Hypothalamus (tissue), 51 donors: ENCODE data around the gene KRTAP17-1.
"Not testable (repeated sequence)": the region's sequence is repeated elsewhere in the genome, so short reads cannot be mapped to it uniquely, and the experiment has no call there.

ENCODE experiments used
- DNase-seq, 51 donors: peaks; one replicate each; lab custom pipeline; 2025; lab: John Stamatoyannopoulos, UW

KRTAP17-1 gene

GRCh38 chr17:41308251-41308917 is 7.1 kb downstream of the KRTAP17-1 start:
- peak in 11 of 51 donors; percentile 6 to 74 (median 20) for DNase-seq

- no peak for DNase-seq
These were observed 7.9 kb downstream of the KRTAP17-1 start for GRCh38 chr17:41307647-41308046.

- no peak for DNase-seq
These were observed 11.4 kb downstream of the KRTAP17-1 start for GRCh38 chr17:41304091-41304490.

GRCh38 chr17:41302981-41303380 is 12.5 kb downstream of the KRTAP17-1 start:
- DNase-seq, result no peak

- no peak for DNase-seq
These were observed 13.3 kb downstream of the KRTAP17-1 start, which contains the start of gene KRTAP29-1 for GRCh38 chr17:41301916-41302901. TSS of gene KRTAP29-1 (minus strand) at chr17:41302851. CDS start at chr17:41302851, 0 bp downstream.

- no peak for DNase-seq
These were observed 14.2 kb downstream of the KRTAP17-1 start for GRCh38 chr17:41301204-41301790.

GRCh38 chr17:41298458-41299135 is 16.9 kb downstream of the KRTAP17-1 start:
- no peak for DNase-seq

- no peak for DNase-seq
These were observed 18.7 kb downstream of the KRTAP17-1 start for GRCh38 chr17:41296846-41297245.

- DNase-seq, result no peak
These were observed 21.5 kb downstream of the KRTAP17-1 start for GRCh38 chr17:41294016-41294415.

- DNase-seq, result no peak
These were observed 28.5 kb downstream of the KRTAP17-1 start for GRCh38 chr17:41287050-41287449.

GRCh38 chr17:41284546-41284945 is 31.0 kb downstream of the KRTAP17-1 start:
- no peak for DNase-seq

- DNase-seq, result no peak
These were observed 31.5 kb downstream of the KRTAP17-1 start for GRCh38 chr17:41284043-41284442.

- no peak for DNase-seq
These were observed 37.1 kb downstream of the KRTAP17-1 start for GRCh38 chr17:41278176-41278955.

- not testable (repeated sequence) for DNase-seq
These were observed 39.8 kb downstream of the KRTAP17-1 start, which contains the start of gene KRTAP9-7 for GRCh38 chr17:41275648-41276190. TSS of gene KRTAP9-7 (plus strand) at chr17:41275698. CDS start at chr17:41275698, 0 bp downstream.

- no peak for DNase-seq
These were observed 43.7 kb downstream of the KRTAP17-1 start for GRCh38 chr17:41271858-41272257.

- not testable (repeated sequence) for DNase-seq
These were observed 44.2 kb downstream of the KRTAP17-1 start for GRCh38 chr17:41271323-41271722.

- DNase-seq, result no peak
These were observed 47.8 kb downstream of the KRTAP17-1 start for GRCh38 chr17:41267711-41268110.

- DNase-seq, result no peak
These were observed 50.4 kb downstream of the KRTAP17-1 start, which contains the start of gene KRTAP9-6 for GRCh38 chr17:41265078-41265477. TSS of gene KRTAP9-6 (plus strand) at chr17:41265378. CDS start at chr17:41265378, 0 bp downstream.
